Mucosa of stomach (tissue), 1 donor: Measurements from ENCODE around the gene RHBDL3.

ENCODE experiments used
- H3K27me3 ChIP-seq: one replicate; pipeline ENCODE4 v1.7.0; 2013; ENCODE audit warnings: mild to moderate bottlenecking, low read length; ENCODE audit not compliant: control insufficient read depth, insufficient read depth
- H3K36me3 ChIP-seq: one replicate; pipeline ENCODE4 v1.7.0; 2013; ENCODE audit warnings: low read length; ENCODE audit not compliant: control insufficient read depth, insufficient read depth
- H3K4me1 ChIP-seq: one replicate; pipeline ENCODE4 v1.7.0; 2013; ENCODE audit warnings: mild to moderate bottlenecking, low read length; ENCODE audit not compliant: control insufficient read depth, insufficient read depth
- H3K4me3 ChIP-seq: one replicate; pipeline ENCODE4 v1.7.0; 2013; ENCODE audit warnings: low read length
- H3K9ac ChIP-seq: one replicate; pipeline ENCODE4 v1.7.0; 2013; ENCODE audit warnings: mild to moderate bottlenecking, low read length, moderate library complexity
- H3K9me3 ChIP-seq: one replicate; pipeline ENCODE4 v1.7.0; 2013; ENCODE audit warnings: mild to moderate bottlenecking, low read length, moderate library complexity; ENCODE audit not compliant: control insufficient read depth
- donor health status: Pancreatic carcinoma.

Gene RHBDL3

DNA sequence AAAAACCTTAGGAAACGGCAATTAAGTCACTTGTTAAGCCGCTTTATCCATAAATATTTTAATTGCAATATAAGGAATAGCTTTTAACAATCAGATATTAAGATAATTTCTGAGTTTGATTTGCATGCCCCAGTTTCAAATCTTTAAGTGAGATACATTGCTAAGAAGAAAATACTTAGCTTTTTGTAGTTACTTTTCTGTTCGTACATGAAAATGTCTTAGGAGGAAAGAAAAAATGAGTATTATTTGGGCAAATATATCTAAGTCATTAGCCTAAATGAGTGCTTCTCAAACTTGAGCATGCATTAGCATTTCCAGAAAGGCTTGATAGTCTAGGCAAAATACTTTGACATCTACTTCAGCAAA lies 90.7 kb downstream of the RHBDL3 start:
- Histone ChIP-seq H3K36me3 (peaks cover 17% of the 10 kb centered on the region), H3K9me3 (no peaks in the 10 kb centered on the region), H3K4me3 (no peak overlapping the region), H3K9ac (no peak overlapping the region), H3K4me1 (peaks cover 12% of the 10 kb centered on the region), H3K27me3 (no peaks in the 10 kb centered on the region)

DNA sequence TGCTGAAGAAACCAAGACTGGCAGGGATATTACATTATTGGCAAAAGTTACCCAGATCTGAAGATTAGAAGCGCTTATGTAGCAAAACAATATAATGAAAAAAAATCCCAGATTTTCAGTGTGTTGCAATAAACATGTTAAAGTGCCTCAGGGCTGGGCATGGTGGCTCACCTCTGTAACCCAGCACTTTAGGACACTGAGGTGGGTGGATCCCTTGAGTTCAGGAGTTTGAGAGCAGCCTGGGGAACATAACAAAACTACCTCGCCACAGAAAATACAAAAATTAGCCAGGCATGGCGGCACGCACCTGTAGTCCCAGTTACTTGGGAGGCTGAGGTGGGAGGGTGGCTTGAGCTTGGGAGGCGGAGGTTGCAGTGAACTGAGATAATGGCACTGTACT lies 91.1 kb downstream of the RHBDL3 start:
- peaks cover 17% of the 10 kb centered on the region for H3K36me3 ChIP-seq
- H3K4me3 ChIP-seq: no peak overlapping the region
- H3K9me3 ChIP-seq: no peaks in the 10 kb centered on the region
- peaks cover 12% of the 10 kb centered on the region for H3K4me1 ChIP-seq
- no peak overlapping the region for H3K9ac ChIP-seq
- no peaks in the 10 kb centered on the region for H3K27me3 ChIP-seq

DNA sequence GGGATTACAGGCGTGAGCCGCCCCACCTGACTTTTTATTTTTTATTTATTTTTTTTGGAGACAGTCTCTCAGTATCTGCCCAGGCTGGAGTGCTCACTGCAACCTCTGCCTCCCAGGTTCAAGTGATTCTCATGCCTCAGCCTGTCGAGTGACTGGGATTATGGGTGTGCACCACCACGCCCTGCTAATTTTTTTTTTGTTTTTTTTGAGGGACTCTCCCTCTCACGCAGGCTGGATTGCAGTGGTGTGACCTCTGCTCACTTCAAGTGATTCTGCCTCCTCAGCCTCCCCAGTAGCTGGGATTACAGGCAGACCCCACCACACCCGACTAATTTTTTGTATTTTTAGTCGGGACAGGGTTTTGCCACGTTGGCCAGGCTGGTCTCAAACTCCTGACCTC lies 92.0 kb downstream of the RHBDL3 start:
- Histone ChIP-seq H3K4me3 (no peak overlapping the region), H3K27me3 (no peaks in the 10 kb centered on the region), H3K9me3 (no peaks in the 10 kb centered on the region), H3K9ac (no peak overlapping the region), H3K4me1 (peaks cover 12% of the 10 kb centered on the region), H3K36me3 (peaks cover 17% of the 10 kb centered on the region)

DNA sequence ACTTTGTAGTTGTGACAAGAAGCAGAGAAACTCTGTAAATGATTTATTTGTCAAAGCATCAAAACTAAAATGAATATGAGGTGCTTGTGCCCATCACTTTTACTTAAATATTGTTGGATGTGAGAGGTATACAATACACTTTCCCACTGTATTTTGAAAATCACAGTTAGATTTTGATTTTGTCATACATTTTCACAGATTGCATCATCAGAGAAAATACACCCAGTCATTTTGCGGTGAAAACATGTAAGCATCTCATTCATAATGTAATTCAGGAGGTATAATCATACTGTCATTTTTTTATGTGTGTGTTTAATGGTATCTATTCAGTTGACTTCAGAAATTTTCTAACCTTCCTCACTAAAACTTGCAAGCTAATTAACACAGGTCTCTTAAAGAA lies 95.6 kb downstream of the RHBDL3 start:
- Histone ChIP-seq H3K4me1 (no peaks in the 10 kb centered on the region), H3K9me3 (no peaks in the 10 kb centered on the region), H3K27me3 (no peaks in the 10 kb centered on the region), H3K9ac (no peak overlapping the region), H3K4me3 (no peak overlapping the region), H3K36me3 (peaks cover 26% of the 10 kb centered on the region)

DNA sequence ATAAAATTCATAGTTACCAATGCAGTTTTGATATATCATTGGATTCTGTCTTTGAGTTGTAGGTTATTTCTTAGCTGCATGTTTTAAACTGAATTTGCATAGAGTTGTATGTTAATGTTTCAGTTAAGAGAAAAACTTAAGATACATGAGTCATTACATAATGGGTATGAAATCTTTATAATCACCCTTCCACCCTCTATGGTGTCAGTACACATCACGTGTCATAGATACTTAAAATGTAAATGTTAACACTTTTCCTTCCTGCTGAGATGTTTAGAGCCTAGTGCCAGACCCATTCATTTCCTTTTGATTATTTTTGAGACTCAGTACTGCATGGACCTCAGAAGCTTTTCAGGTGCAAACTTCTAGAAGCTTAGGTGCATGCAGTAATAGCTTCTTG lies 104.8 kb downstream of the RHBDL3 start:
- Histone ChIP-seq H3K27me3 (no peaks in the 10 kb centered on the region), H3K4me1 (no peaks in the 10 kb centered on the region), H3K9ac (no peak overlapping the region), H3K36me3 (peaks cover 33% of the 10 kb centered on the region), H3K9me3 (no peaks in the 10 kb centered on the region), H3K4me3 (no peak overlapping the region)
